SK-N-SH treated with all-trans-retinoic acid at 6 μM for 48 hours (cell line): ENCODE data around the gene GSDMA.
"Not testable (repeated sequence)": the region's sequence is repeated elsewhere in the genome, so short reads cannot be mapped to it uniquely, and the experiment has no call there.

Source experiments
- ATAC-seq: fragments of 200-7000 bp; cut with Tn5 transposase; 3 replicates; pipeline ENCODE4 v1.9.1; 2020; ENCODE audit warnings: mild to moderate bottlenecking, moderate library complexity
- ARNTL ChIP-seq: fragments of 450-650 bp; formaldehyde crosslinking; IDR thresholded peaks from 2 replicates; pipeline ENCODE4 v1.5.0; 2020; ENCODE audit warnings: low read depth, mild to moderate bottlenecking, moderate library complexity, borderline replicate concordance
- BACH2 ChIP-seq: fragments of 250-450 bp; sonication (Bioruptor Pico); IDR thresholded peaks from 2 replicates; pipeline ENCODE4 v1.9.0; 2021; ENCODE audit warnings: mild to moderate bottlenecking, borderline replicate concordance
- CSDC2 ChIP-seq: fragments of 250-450 bp; sonication (Bioruptor Pico); IDR thresholded peaks from 2 replicates; pipeline ENCODE4 v1.5.0; 2020; ENCODE audit warnings: mild to moderate bottlenecking, moderate library complexity
- ESRRG ChIP-seq: fragments of 250-450 bp; sonication (Bioruptor Pico); IDR thresholded peaks from 2 replicates; pipeline ENCODE4 v1.6.1; 2021; ENCODE audit warnings: mild to moderate bottlenecking
- GLIS3 ChIP-seq: fragments of 250-450 bp; sonication (Bioruptor Pico); IDR thresholded peaks from 2 replicates; pipeline ENCODE4 v1.5.0; 2020; ENCODE audit warnings: mild to moderate bottlenecking, moderate library complexity
- ISL1 ChIP-seq: fragments of 250-450 bp; sonication (Bioruptor Pico); IDR thresholded peaks from 2 replicates; pipeline ENCODE4 v2.1.2; 2022; ENCODE audit warnings: mild to moderate bottlenecking, moderate library complexity
- OSR1 ChIP-seq: fragments of 250-450 bp; sonication (Bioruptor Pico); IDR thresholded peaks from 2 replicates; pipeline ENCODE4 v1.8.0; 2022; ENCODE audit warnings: moderate library complexity, mild to moderate bottlenecking, inconsistent platforms
- PPARA ChIP-seq: fragments of 250-450 bp; sonication (Bioruptor Pico); IDR thresholded peaks from 2 replicates; pipeline ENCODE4 v1.5.0; 2020; ENCODE audit warnings: mild to moderate bottlenecking, borderline replicate concordance
- RARB ChIP-seq: fragments of 250-450 bp; sonication (Bioruptor Pico); IDR thresholded peaks from 2 replicates; pipeline ENCODE4 v1.8.0; 2021; ENCODE audit warnings: mild to moderate bottlenecking, moderate library complexity
- SNAI2 ChIP-seq: fragments of 250-450 bp; sonication (Bioruptor Pico); IDR thresholded peaks from 2 replicates; pipeline ENCODE4 v1.5.0; 2020; ENCODE audit warnings: mild to moderate bottlenecking, moderate library complexity
- TCF4 ChIP-seq: fragments of 250-450 bp; sonication (Bioruptor Pico); IDR thresholded peaks from 2 replicates; pipeline ENCODE4 v1.8.0; 2021; ENCODE audit warnings: mild to moderate bottlenecking, moderate library complexity, borderline replicate concordance
- ZC3H10 ChIP-seq: fragments of 250-450 bp; sonication (Bioruptor Pico); IDR thresholded peaks from 2 replicates; pipeline ENCODE4 v1.5.1; 2021; ENCODE audit warnings: mild to moderate bottlenecking, moderate library complexity
- ZFP3 ChIP-seq: fragments of 250-450 bp; sonication (Bioruptor Pico); IDR thresholded peaks from 2 replicates; pipeline ENCODE4 v1.5.0; 2020; ENCODE audit warnings: mild to moderate bottlenecking, moderate library complexity
- ZFP30 ChIP-seq: fragments of 450-650 bp; formaldehyde crosslinking; IDR thresholded peaks from 2 replicates; pipeline ENCODE4 v1.5.0; 2022; ENCODE audit warnings: mild to moderate bottlenecking, moderate library complexity
- ZNF565 ChIP-seq: fragments of 450-650 bp; formaldehyde crosslinking; conservative IDR thresholded peaks from 2 replicates; pipeline ENCODE4 v1.5.0; 2020; ENCODE audit warnings: low read depth, mild to moderate bottlenecking, moderate library complexity
- ZNF70 ChIP-seq: fragments of 450-650 bp; formaldehyde crosslinking; IDR thresholded peaks from 2 replicates; pipeline ENCODE4 v1.5.0; 2020; ENCODE audit warnings: mild to moderate bottlenecking, moderate library complexity
- ZNF8 ChIP-seq: fragments of 450-650 bp; formaldehyde crosslinking; IDR thresholded peaks from 2 replicates; pipeline ENCODE4 v1.5.0; 2020; ENCODE audit warnings: mild to moderate bottlenecking, moderate library complexity
- TF ChIP-seq, protein P1 (sequence below): fragments of 250-450 bp; sonication (Bioruptor Pico); IDR thresholded peaks from 2 replicates; pipeline ENCODE4 v1.5.1; 2020; ENCODE audit warnings: low read depth, mild to moderate bottlenecking, moderate library complexity
- TF ChIP-seq, protein P2 (sequence below): fragments of 250-450 bp; sonication (Bioruptor Pico); IDR thresholded peaks from 2 replicates; pipeline ENCODE4 v1.8.0; 2020; ENCODE audit warnings: mild to moderate bottlenecking, moderate library complexity, borderline replicate concordance
- TF ChIP-seq, protein P3 (sequence below): fragments of 250-450 bp; sonication (Bioruptor Pico); IDR thresholded peaks from 2 replicates; pipeline ENCODE4 v1.5.1; 2021; ENCODE audit warnings: mild to moderate bottlenecking, moderate library complexity
- TF ChIP-seq, protein P4 (sequence below): fragments of 250-450 bp; sonication (Bioruptor Pico); IDR thresholded peaks from 2 replicates; pipeline ENCODE4 v1.5.0; 2020; ENCODE audit warnings: mild to moderate bottlenecking, moderate library complexity
- TF ChIP-seq, protein P5 (sequence below): fragments of 250-450 bp; sonication (Bioruptor Pico); IDR thresholded peaks from 2 replicates; pipeline ENCODE4 v1.8.0; 2021; ENCODE audit warnings: low read depth, mild to moderate bottlenecking, moderate library complexity, borderline replicate concordance

The GSDMA gene

DNA sequence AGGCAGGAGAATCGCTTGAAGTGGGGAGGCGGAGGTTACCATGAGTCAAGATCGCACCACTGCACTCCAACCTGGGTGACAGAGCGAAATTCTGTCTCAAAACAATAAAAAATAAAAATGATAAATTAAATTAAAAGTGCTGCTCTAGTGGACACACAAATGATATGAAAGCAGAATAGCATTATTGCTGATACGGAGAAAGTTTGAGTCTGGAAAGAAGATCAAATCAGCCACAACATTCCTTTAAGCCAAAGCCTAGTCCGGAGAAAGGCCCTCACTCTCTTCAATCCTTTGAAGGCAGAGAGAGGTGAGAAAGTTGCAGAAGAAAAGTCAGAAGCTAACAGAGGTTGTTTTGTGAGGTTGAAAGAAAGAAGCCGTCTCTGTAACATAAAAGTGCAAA, 37.4 kb downstream of the GSDMA start:
- ATAC-seq, result no peak
- TF ChIP-seq ZC3H10 (CRISPR knock-in tag), result no peak
- no peak for TF ChIP-seq ESRRG
- no peak for TF ChIP-seq TCF4
- no peak for TF ChIP-seq ZFP30
- no peak for TF ChIP-seq ZFP3 (CRISPR knock-in tag)
- TF ChIP-seq, protein P1, sequence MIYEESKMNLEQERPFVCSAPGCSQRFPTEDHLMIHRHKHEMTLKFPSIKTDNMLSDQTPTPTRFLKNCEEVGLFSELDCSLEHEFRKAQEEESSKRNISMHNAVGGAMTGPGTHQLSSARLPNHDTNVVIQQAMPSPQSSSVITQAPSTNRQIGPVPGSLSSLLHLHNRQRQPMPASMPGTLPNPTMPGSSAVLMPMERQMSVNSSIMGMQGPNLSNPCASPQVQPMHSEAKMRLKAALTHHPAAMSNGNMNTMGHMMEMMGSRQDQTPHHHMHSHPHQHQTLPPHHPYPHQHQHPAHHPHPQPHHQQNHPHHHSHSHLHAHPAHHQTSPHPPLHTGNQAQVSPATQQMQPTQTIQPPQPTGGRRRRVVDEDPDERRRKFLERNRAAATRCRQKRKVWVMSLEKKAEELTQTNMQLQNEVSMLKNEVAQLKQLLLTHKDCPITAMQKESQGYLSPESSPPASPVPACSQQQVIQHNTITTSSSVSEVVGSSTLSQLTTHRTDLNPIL (CRISPR knock-in tag), result no peak
- no peak for TF ChIP-seq BACH2
- TF ChIP-seq, protein P2, sequence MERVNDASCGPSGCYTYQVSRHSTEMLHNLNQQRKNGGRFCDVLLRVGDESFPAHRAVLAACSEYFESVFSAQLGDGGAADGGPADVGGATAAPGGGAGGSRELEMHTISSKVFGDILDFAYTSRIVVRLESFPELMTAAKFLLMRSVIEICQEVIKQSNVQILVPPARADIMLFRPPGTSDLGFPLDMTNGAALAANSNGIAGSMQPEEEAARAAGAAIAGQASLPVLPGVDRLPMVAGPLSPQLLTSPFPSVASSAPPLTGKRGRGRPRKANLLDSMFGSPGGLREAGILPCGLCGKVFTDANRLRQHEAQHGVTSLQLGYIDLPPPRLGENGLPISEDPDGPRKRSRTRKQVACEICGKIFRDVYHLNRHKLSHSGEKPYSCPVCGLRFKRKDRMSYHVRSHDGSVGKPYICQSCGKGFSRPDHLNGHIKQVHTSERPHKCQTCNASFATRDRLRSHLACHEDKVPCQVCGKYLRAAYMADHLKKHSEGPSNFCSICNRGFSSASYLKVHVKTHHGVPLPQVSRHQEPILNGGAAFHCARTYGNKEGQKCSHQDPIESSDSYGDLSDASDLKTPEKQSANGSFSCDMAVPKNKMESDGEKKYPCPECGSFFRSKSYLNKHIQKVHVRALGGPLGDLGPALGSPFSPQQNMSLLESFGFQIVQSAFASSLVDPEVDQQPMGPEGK (CRISPR knock-in tag), result no peak
- TF ChIP-seq, protein P3, sequence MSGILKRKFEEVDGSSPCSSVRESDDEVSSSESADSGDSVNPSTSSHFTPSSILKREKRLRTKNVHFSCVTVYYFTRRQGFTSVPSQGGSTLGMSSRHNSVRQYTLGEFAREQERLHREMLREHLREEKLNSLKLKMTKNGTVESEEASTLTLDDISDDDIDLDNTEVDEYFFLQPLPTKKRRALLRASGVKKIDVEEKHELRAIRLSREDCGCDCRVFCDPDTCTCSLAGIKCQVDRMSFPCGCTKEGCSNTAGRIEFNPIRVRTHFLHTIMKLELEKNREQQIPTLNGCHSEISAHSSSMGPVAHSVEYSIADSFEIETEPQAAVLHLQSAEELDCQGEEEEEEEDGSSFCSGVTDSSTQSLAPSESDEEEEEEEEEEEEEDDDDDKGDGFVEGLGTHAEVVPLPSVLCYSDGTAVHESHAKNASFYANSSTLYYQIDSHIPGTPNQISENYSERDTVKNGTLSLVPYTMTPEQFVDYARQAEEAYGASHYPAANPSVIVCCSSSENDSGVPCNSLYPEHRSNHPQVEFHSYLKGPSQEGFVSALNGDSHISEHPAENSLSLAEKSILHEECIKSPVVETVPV, result no peak
- TF ChIP-seq ZNF565 (CRISPR knock-in tag), result no peak
- TF ChIP-seq, protein P4, sequence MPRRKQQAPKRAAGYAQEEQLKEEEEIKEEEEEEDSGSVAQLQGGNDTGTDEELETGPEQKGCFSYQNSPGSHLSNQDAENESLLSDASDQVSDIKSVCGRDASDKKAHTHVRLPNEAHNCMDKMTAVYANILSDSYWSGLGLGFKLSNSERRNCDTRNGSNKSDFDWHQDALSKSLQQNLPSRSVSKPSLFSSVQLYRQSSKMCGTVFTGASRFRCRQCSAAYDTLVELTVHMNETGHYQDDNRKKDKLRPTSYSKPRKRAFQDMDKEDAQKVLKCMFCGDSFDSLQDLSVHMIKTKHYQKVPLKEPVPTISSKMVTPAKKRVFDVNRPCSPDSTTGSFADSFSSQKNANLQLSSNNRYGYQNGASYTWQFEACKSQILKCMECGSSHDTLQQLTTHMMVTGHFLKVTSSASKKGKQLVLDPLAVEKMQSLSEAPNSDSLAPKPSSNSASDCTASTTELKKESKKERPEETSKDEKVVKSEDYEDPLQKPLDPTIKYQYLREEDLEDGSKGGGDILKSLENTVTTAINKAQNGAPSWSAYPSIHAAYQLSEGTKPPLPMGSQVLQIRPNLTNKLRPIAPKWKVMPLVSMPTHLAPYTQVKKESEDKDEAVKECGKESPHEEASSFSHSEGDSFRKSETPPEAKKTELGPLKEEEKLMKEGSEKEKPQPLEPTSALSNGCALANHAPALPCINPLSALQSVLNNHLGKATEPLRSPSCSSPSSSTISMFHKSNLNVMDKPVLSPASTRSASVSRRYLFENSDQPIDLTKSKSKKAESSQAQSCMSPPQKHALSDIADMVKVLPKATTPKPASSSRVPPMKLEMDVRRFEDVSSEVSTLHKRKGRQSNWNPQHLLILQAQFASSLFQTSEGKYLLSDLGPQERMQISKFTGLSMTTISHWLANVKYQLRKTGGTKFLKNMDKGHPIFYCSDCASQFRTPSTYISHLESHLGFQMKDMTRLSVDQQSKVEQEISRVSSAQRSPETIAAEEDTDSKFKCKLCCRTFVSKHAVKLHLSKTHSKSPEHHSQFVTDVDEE (CRISPR knock-in tag), result no peak
- TF ChIP-seq, protein P5, sequence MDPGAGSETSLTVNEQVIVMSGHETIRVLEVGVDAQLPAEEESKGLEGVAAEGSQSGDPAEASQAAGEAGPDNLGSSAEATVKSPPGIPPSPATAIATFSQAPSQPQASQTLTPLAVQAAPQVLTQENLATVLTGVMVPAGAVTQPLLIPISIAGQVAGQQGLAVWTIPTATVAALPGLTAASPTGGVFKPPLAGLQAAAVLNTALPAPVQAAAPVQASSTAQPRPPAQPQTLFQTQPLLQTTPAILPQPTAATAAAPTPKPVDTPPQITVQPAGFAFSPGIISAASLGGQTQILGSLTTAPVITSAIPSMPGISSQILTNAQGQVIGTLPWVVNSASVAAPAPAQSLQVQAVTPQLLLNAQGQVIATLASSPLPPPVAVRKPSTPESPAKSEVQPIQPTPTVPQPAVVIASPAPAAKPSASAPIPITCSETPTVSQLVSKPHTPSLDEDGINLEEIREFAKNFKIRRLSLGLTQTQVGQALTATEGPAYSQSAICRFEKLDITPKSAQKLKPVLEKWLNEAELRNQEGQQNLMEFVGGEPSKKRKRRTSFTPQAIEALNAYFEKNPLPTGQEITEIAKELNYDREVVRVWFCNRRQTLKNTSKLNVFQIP, result no peak
- no peak for TF ChIP-seq CSDC2 (CRISPR knock-in tag)
- no peak for TF ChIP-seq ZNF70 (CRISPR knock-in tag)
- no peak for TF ChIP-seq PPARA
- TF ChIP-seq RARB (CRISPR knock-in tag), result no peak
- TF ChIP-seq ISL1 (CRISPR knock-in tag), result no peak
- TF ChIP-seq SNAI2 (CRISPR knock-in tag), result no peak

DNA sequence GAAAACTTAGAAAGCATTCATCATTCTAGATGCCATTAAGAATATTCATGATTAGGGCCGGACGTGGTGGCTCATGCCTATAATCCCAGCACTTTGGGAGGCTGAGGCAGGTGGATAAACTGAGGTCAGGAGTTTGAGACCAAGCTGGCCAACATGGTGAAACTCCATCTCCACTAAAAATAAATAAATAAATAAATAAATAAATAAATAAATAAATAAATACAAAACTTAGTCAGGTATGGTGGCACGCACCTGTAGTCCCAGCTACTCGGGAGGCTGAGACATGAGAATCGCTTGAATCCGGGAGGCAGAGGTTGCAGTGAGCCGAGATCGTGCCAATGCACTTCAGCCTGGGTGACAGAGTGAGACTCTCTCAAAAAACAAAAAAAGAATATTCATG, 38.5 kb downstream of the GSDMA start:
- ATAC-seq, result not testable (repeated sequence)

DNA sequence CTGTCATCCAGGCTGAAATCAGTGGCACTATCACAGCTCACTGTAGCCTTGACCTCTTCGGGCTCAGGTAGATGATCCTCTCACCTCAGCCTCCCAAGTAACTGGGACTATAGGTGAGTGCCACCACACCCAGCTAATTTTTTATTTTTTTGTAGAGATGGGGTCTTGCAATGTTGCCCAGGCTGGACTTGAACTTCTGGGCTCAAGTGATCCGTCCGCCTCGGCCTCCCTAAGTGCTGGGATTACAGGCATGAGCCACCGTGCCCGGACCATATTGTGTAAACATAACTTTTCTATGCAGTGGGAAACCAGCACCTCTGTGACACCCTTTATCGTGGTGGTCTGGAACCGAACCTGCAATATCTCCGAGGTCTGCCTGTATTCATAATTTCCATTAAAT, 41.3 kb downstream of the GSDMA start:
- TF ChIP-seq PPARA, result no peak
- TF ChIP-seq ZFP3 (CRISPR knock-in tag), result no peak
- TF ChIP-seq GLIS3 (CRISPR knock-in tag), result no peak
- TF ChIP-seq OSR1 (CRISPR knock-in tag), result no peak
- no peak for TF ChIP-seq ISL1 (CRISPR knock-in tag)
- TF ChIP-seq, protein P1 (CRISPR knock-in tag), result no peak
- TF ChIP-seq ZC3H10 (CRISPR knock-in tag), result no peak
- TF ChIP-seq, protein P4 (CRISPR knock-in tag), result no peak
- no peak for TF ChIP-seq ZNF70 (CRISPR knock-in tag)
- TF ChIP-seq ZFP30, result no peak
- no peak for TF ChIP-seq ARNTL
- TF ChIP-seq, protein P3, result no peak
- TF ChIP-seq ZNF8 (CRISPR knock-in tag), result no peak
- ATAC-seq, result no peak
